ENCODE results near the gene PLA2G1B.

DNA sequence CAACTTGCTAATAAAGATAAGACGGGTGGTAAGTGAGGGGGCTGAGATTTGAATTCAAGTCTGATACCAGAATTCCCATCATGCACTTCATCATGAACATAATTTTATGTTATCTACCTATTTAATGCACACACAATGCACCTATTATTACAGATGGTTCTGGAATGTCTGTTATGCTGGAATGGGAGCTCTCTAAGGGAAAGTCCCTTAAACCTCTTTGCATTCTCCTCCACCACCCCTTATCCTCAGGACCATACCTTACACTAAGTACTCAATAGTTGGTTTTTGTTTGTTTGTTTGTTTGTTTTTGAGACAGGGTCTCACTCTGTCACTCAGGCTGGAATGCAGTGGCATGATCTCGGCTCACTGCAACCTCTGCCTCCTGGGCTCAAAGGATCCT is 48.4 kb upstream of the PLA2G1B start:
- TF ChIP-seq ARNT (IDR thresholded peaks at IDR 0.05): no peak
- no peak for TF ChIP-seq ZNF354B (CRISPR knock-in tag; IDR thresholded peaks at IDR 0.05)
- TF ChIP-seq TCF7L2 (IDR thresholded peaks at IDR 0.05; ENCODE audit: low read depth, low read length): no peak
- TF ChIP-seq CC2D1A (CRISPR knock-in tag; IDR thresholded peaks at IDR 0.05): no peak
- no peak for TF ChIP-seq GATAD2A (CRISPR knock-in tag; IDR thresholded peaks at IDR 0.05)
- TF ChIP-seq, protein P1, sequence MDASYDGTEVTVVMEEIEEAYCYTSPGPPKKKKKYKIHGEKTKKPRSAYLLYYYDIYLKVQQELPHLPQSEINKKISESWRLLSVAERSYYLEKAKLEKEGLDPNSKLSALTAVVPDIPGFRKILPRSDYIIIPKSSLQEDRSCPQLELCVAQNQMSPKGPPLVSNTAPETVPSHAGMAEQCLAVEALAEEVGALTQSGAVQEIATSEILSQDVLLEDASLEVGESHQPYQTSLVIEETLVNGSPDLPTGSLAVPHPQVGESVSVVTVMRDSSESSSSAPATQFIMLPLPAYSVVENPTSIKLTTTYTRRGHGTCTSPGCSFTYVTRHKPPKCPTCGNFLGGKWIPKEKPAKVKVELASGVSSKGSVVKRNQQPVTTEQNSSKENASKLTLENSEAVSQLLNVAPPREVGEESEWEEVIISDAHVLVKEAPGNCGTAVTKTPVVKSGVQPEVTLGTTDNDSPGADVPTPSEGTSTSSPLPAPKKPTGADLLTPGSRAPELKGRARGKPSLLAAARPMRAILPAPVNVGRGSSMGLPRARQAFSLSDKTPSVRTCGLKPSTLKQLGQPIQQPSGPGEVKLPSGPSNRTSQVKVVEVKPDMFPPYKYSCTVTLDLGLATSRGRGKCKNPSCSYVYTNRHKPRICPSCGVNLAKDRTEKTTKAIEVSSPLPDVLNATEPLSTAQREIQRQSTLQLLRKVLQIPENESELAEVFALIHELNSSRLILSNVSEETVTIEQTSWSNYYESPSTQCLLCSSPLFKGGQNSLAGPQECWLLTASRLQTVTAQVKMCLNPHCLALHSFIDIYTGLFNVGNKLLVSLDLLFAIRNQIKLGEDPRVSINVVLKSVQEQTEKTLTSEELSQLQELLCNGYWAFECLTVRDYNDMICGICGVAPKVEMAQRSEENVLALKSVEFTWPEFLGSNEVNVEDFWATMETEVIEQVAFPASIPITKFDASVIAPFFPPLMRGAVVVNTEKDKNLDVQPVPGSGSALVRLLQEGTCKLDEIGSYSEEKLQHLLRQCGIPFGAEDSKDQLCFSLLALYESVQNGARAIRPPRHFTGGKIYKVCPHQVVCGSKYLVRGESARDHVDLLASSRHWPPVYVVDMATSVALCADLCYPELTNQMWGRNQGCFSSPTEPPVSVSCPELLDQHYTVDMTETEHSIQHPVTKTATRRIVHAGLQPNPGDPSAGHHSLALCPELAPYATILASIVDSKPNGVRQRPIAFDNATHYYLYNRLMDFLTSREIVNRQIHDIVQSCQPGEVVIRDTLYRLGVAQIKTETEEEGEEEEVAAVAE (CRISPR knock-in tag; IDR thresholded peaks at IDR 0.05; ENCODE audit: borderline replicate concordance): no peak
- TF ChIP-seq KDM5A (IDR thresholded peaks at IDR 0.05; ENCODE audit: borderline replicate concordance, low read length): no peak
- TF ChIP-seq, protein P2, sequence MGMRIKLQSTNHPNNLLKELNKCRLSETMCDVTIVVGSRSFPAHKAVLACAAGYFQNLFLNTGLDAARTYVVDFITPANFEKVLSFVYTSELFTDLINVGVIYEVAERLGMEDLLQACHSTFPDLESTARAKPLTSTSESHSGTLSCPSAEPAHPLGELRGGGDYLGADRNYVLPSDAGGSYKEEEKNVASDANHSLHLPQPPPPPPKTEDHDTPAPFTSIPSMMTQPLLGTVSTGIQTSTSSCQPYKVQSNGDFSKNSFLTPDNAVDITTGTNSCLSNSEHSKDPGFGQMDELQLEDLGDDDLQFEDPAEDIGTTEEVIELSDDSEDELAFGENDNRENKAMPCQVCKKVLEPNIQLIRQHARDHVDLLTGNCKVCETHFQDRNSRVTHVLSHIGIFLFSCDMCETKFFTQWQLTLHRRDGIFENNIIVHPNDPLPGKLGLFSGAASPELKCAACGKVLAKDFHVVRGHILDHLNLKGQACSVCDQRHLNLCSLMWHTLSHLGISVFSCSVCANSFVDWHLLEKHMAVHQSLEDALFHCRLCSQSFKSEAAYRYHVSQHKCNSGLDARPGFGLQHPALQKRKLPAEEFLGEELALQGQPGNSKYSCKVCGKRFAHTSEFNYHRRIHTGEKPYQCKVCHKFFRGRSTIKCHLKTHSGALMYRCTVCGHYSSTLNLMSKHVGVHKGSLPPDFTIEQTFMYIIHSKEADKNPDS (CRISPR knock-in tag; IDR thresholded peaks at IDR 0.05): no peak
- TF ChIP-seq, protein P3, sequence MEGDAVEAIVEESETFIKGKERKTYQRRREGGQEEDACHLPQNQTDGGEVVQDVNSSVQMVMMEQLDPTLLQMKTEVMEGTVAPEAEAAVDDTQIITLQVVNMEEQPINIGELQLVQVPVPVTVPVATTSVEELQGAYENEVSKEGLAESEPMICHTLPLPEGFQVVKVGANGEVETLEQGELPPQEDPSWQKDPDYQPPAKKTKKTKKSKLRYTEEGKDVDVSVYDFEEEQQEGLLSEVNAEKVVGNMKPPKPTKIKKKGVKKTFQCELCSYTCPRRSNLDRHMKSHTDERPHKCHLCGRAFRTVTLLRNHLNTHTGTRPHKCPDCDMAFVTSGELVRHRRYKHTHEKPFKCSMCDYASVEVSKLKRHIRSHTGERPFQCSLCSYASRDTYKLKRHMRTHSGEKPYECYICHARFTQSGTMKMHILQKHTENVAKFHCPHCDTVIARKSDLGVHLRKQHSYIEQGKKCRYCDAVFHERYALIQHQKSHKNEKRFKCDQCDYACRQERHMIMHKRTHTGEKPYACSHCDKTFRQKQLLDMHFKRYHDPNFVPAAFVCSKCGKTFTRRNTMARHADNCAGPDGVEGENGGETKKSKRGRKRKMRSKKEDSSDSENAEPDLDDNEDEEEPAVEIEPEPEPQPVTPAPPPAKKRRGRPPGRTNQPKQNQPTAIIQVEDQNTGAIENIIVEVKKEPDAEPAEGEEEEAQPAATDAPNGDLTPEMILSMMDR (CRISPR knock-in tag; IDR thresholded peaks at IDR 0.05): no peak
